Hepatic stellate cell (primary cell): ENCODE results near the gene AIG1.
A peak's percentile ranks its signal among the peaks of the same experiment; 100 is the strongest.
"Not testable (repeated sequence)": the region's sequence is repeated elsewhere in the genome, so short reads cannot be mapped to it uniquely, and the experiment has no call there.

Experiments used
- DNase-seq: peaks from one replicate; pipeline ENCODE4 v3.0.0; 2011; ENCODE audit warnings: low spot score

Gene AIG1

DNA sequence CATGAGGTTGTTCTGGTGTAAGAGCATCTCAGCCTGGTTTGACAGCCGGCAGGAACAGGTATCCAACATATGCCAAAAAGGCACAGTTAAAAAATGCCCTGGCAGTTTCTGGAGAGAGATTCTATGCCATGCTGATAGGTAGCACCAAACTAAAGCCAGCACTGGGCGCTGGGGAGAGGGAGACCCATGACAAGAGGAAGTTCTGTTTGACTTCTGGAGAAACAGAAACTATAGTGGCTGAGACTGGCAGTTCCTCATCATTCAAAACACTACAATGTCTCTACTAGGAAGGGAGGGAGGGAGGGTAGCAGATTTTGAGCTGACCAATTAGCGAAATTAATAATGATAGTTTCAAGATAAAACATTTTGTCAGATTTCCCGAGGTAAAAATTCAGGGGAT, 215.7 kb downstream of the AIG1 start:
- DNase-seq: no peak

GRCh38 chr6:143279385-143279784, 218.7 kb downstream of the AIG1 start:
- DNase-seq: peak; percentile 8

GRCh38 chr6:143283887-143284645, 223.4 kb downstream of the AIG1 start:
- DNase-seq: no peak

DNA sequence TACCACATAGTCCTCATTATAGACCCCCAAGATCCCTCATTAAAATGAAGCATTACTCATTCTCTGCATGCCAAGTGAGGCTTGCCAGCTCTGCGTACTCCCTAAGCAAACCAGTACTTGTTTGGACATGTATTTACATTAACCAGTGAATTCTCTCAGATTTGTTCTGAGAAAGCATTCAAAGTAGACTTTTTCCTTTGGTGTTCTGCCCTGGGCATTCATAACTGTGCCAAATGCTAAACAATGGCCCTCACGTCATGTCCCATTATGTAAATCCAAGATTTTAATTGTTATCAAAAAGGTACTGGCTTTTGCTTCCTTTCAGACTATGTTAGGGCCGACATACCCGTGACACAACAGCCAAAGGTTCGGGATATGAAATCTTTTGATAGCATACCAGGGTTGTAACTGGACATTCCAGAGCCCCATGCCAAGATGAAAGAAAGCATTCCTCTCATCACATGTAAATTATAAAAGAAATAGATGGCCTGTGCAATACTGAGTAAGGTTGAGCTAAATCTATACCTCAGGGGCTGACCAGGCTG, 225.6 kb downstream of the AIG1 start:
- no peak for DNase-seq

GRCh38 chr6:143288923-143289322, 228.2 kb downstream of the AIG1 start:
- no peak for DNase-seq

- DNase-seq: no peak
These were observed 229.5 kb downstream of the AIG1 start for GRCh38 chr6:143290206-143290605.

DNA sequence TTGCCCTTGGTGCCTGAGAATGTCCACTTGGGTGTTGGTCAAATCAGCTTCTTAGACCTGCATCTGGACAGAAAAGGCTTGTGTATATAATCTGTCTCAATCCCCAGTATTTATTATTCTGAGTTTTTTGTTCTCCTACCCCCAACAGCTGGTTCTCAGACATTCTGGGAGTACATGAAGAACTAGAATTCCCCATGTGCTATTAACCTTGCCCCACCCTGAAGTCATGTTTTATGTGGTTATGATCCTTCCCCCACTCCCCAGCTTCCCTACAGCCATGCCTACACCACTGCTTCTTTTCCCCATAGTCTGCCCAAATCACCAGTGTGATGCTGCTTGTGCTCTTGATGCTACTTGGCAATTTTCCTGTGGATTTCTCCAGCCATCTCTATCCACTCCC, 232.8 kb downstream of the AIG1 start:
- no peak for DNase-seq

DNA sequence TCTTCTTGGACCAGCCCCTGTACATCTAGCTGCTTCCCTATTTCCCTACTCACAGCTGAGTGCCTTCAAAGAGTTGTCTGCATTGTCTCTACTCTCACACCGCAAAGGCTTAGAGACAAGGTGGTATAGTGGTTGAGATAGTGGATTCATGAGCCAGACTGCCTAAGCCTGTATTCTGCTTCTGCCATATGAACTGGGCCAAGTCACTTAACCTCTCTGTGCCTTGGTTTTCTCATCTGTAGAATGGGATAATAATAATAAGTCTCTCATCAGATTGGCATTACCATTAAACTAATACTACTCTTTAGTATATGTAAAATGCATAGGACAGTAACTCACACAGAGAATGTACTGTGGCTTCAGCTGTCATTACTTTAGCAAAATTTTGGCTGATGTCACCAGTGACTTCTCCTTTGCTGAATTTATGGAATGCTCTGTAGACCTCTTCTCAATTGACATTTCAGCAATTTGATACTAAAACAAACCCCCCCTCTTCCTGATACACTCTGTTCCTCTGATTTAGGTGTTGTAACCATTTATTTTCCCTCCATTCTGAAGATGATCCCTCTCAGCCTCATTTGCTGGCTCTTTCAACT, 233.7 kb downstream of the AIG1 start:
- no peak for DNase-seq

- DNase-seq: no peak
These were observed 235.2 kb downstream of the AIG1 start for GRCh38 chr6:143295932-143296331.

- no peak for DNase-seq
These were observed 237.4 kb downstream of the AIG1 start for GRCh38 chr6:143298071-143298470.

DNA sequence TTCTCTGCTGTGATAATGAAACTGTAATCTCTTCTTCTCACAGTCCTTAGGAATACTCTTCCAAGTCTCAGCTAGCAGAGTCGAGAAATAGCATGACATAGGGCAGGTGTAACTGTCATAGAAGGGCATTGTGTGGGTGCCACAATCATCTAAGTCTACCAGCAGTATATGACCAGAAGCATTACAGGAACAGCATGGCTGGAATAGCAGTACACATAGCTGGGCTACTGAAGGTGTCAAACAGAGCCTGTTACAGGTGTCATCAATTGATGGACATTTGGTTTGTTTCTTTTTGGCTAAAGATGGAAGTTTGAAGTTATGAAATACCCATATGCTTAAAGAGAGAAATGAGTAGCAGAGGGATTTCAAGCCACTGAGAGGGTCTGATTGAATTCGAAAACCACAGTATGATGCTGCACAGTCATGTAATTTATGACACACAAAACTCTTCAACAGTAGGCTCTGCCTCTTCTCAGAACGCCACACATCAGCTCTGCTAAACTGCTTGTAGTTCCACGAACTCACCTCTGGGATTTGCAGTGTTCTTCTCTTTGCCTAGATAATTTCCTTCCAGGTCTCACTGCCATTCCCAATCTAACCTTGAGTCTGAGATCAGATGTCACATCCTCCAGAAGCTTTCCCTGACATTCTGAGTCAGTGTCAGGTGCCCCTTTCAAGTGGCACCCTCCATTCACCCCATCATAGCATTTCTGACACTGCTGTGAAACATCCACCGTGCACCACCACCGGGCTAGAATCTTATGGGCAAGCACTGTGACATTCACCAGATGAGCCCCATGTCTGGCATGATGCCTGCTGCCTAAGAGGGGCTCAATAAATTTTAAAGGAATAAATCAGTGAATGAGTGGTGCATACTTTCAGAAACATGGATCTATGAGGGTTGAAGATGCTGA, 238.8 kb downstream of the AIG1 start:
- DNase-seq: no peak

GRCh38 chr6:143301188-143301587, 240.5 kb downstream of the AIG1 start:
- DNase-seq: no peak

GRCh38 chr6:143307760-143308159, 247.1 kb downstream of the AIG1 start:
- not testable (repeated sequence) for DNase-seq

DNA sequence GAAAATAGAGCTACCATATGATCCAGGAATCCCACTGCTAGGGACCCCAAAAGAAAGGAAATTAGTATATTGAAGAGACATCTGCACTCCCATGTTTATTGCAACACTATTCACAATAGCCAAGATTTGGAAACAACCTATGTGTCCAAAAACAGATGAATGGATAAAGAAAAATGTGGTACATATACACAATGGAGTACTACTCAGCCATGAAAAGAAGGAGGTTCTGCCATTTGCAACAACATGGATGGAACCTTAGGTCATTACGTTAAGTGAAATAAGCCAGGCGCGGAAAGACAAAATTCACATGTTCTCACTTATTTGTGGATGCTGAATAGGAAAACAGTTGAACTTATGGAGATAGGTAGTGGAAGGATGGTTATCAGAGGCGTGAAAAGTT, 252.5 kb downstream of the AIG1 start:
- no peak for DNase-seq

GRCh38 chr6:143321491-143322086, 260.9 kb downstream of the AIG1 start:
- no peak for DNase-seq

DNA sequence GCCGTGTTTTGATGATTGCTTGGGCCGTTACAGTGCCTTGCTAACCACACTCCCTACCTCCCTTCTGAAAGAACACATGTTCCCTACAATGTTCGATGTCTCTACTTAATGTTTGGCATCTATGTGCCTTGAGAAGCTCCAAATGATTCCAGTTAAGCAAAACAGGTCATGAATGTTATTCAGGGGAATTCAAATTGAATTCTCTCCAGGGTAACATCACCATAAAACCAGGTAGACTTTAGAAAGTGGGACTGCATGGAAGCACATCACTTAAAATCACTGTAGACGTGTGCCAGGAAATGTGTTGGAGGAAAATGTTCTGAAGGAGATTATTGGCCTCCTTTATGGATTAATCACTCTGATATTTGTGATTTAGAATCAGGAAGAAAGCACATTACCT, 261.7 kb downstream of the AIG1 start:
- DNase-seq: no peak

- DNase-seq: no peak
These were observed 263.2 kb downstream of the AIG1 start for GRCh38 chr6:143323729-143324470.

- no peak for DNase-seq
These were observed 264.9 kb downstream of the AIG1 start for GRCh38 chr6:143325379-143326140.

GRCh38 chr6:143328876-143329275, 268.2 kb downstream of the AIG1 start:
- DNase-seq: no peak

- no peak for DNase-seq
These were observed 268.6 kb downstream of the AIG1 start for GRCh38 chr6:143329323-143329722.

DNA sequence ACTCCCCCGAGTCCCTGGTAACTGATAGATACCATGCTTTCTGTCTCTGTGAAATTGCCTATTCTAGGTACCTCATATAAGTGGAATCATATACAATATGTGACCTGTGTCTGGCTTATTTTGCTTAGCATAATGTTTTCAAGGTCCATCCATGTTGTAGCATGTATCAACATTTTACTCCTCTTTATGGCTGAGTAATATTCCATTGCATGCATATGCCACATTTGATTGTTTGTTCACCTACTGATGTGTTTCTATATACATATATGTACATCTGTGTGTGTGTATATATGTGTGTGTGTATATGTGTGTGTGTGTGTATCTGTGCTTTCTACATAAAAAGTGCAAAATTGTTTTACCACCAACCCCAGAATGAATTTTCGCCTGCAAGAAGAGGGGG, 270.7 kb downstream of the AIG1 start:
- DNase-seq: no peak
